K562 (cell line): ENCODE data around the gene TMEM41B. TPM values are rescaled to one million over a fixed set of nuclear protein-coding genes. Genes with fewer than 3 reads are reported as not detected.

Experiments used
- CTCF ChIP-seq, 3 experiments: IDR thresholded peaks in 2 of 3; conservative IDR thresholded peaks in 1 of 3; 2 replicates each; pipeline ENCODE4 v1.5.1; 2011 to 2012; ENCODE audit warnings: low read length in 3 of 3, mild to moderate bottlenecking in 3 of 3, control low read depth in 2 of 3, improper control_type of control experiment in 1 of 3, inconsistent platforms in 1 of 3, low read depth in 1 of 3, mixed read lengths in 1 of 3, moderate library complexity in 1 of 3; ENCODE audit not compliant: insufficient read depth in 2 of 3
- MAZ ChIP-seq, 2 experiments: fragments of 450-650 bp in 1 of 2; sonication (generic) in 1 of 2; formaldehyde crosslinking; IDR thresholded peaks in 1 of 2; conservative IDR thresholded peaks in 1 of 2; 2 replicates each; pipeline versions ENCODE4 v1.4.0 to v1.5.0; 2020; ENCODE audit warnings: mild to moderate bottlenecking in 1 of 2, missing genetic modification reagents in 1 of 2
- SRSF3 ChIP-seq: fragments of 200-400 bp; formaldehyde crosslinking; IDR thresholded peaks from 2 replicates; pipeline ENCODE4 v1.6.1; 2016; ENCODE audit warnings: mild to moderate bottlenecking, low read length, moderate library complexity; ENCODE audit not compliant: insufficient read depth
- TBP ChIP-seq: optimal IDR thresholded peaks from 2 replicates; pipeline ENCODE3; 2011; ENCODE audit warnings: low read depth, low read length, improper control_type of control experiment
- TCF7L2 ChIP-seq: fragments of 150-350 bp; IDR thresholded peaks from 2 replicates; pipeline ENCODE4 v1.6.1; 2016; ENCODE audit warnings: low read depth, mild to moderate bottlenecking, low read length, moderate library complexity
- ZNF318 ChIP-seq, 2 experiments: fragments of 450-650 bp; IDR thresholded peaks; 2 replicates each; pipeline ENCODE4 v1.6.1; 2016; ENCODE audit warnings: mild to moderate bottlenecking in 2 of 2, borderline replicate concordance in 1 of 2, low read depth in 1 of 2, moderate library complexity in 1 of 2
- polyA plus RNA-seq, 8 experiments: library from polyadenylated mRNA; depleted of rRNA in 4 of 8; stranded (reverse) in 5 of 8; unstranded in 3 of 8; fragments of >200 nt; fragmentation: Nextera tagmentation in 2 of 8; fragmentation: Illumina TruSeq in 1 of 8; extraction: Ambion mirVana in 2 of 8; extraction: Trizol in 1 of 8; gene quantifications; 2 replicates each; pipeline versions ENCODE4 v1.2.1 to v1.2.3, GENCODE V29; 2011 to 2014; ENCODE audit warnings: inconsistent platforms in 1 of 8, missing spikeins in 1 of 8
- total RNA-seq, 7 experiments: library from RNA; depleted of rRNA in 6 of 7; stranded (reverse); fragments of >200 nt in 6 of 7; fragmentation: Illumina TruSeq in 2 of 7; extraction: Trizol in 2 of 7; gene quantifications; 2 replicates each; pipeline versions ENCODE4 v1.2.1 to v1.2.3, GENCODE V29; 2011 to 2021; ENCODE audit warnings: low replicate concordance in 1 of 7
- TF ChIP-seq, protein P1 (sequence below): fragments of 450-650 bp; IDR thresholded peaks from 2 replicates; pipeline ENCODE4 v1.6.1; 2017; ENCODE audit warnings: antibody characterized with exemption, mild to moderate bottlenecking
- TF ChIP-seq, protein P2 (sequence below), 2 experiments: fragments of 450-650 bp; conservative IDR thresholded peaks; 2 replicates each; pipeline ENCODE4 v1.6.1; 2017; ENCODE audit warnings: mild to moderate bottlenecking in 2 of 2, moderate library complexity in 2 of 2

The TMEM41B gene
- total and polyA plus RNA-seq, 9 of the 15 experiments (the other 6 are each of a cell fraction or from before 2014, with no cell fraction given) = 17.1 to 89.6 (median 48.7) TPM

GRCh38 chr11:9362393-9362863 lies 48.0 kb upstream of the TMEM41B start (continued):
- TF ChIP-seq, protein P1, sequence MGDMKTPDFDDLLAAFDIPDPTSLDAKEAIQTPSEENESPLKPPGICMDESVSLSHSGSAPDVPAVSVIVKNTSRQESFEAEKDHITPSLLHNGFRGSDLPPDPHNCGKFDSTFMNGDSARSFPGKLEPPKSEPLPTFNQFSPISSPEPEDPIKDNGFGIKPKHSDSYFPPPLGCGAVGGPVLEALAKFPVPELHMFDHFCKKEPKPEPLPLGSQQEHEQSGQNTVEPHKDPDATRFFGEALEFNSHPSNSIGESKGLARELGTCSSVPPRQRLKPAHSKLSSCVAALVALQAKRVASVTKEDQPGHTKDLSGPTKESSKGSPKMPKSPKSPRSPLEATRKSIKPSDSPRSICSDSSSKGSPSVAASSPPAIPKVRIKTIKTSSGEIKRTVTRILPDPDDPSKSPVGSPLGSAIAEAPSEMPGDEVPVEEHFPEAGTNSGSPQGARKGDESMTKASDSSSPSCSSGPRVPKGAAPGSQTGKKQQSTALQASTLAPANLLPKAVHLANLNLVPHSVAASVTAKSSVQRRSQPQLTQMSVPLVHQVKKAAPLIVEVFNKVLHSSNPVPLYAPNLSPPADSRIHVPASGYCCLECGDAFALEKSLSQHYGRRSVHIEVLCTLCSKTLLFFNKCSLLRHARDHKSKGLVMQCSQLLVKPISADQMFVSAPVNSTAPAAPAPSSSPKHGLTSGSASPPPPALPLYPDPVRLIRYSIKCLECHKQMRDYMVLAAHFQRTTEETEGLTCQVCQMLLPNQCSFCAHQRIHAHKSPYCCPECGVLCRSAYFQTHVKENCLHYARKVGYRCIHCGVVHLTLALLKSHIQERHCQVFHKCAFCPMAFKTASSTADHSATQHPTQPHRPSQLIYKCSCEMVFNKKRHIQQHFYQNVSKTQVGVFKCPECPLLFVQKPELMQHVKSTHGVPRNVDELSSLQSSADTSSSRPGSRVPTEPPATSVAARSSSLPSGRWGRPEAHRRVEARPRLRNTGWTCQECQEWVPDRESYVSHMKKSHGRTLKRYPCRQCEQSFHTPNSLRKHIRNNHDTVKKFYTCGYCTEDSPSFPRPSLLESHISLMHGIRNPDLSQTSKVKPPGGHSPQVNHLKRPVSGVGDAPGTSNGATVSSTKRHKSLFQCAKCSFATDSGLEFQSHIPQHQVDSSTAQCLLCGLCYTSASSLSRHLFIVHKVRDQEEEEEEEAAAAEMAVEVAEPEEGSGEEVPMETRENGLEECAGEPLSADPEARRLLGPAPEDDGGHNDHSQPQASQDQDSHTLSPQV = peak; percentile 76
- TF ChIP-seq MAZ (CRISPR knock-in tag; conservative IDR thresholded peaks at IDR 0.05 in 1 of 2, IDR thresholded peaks at IDR 0.05 in 1 of 2) (no peak), ZNF318 (IDR thresholded peaks at IDR 0.05; ENCODE audit: borderline replicate concordance in 1 of 2, low read depth in 1 of 2) (no peak), TCF7L2 (no peak), SRSF3 (no peak), CTCF (IDR thresholded peaks at IDR 0.05 in 2 of 3, conservative IDR thresholded peaks at IDR 0.05 in 1 of 3; ENCODE audit: insufficient read depth in 2 of 3, low read depth in 1 of 3, low read length in 3 of 3) (peak in 1 of 3 experiments; percentile 8; a peak in 1 of 6 replicates), TBP (no peak)
- TF ChIP-seq, protein P2, sequence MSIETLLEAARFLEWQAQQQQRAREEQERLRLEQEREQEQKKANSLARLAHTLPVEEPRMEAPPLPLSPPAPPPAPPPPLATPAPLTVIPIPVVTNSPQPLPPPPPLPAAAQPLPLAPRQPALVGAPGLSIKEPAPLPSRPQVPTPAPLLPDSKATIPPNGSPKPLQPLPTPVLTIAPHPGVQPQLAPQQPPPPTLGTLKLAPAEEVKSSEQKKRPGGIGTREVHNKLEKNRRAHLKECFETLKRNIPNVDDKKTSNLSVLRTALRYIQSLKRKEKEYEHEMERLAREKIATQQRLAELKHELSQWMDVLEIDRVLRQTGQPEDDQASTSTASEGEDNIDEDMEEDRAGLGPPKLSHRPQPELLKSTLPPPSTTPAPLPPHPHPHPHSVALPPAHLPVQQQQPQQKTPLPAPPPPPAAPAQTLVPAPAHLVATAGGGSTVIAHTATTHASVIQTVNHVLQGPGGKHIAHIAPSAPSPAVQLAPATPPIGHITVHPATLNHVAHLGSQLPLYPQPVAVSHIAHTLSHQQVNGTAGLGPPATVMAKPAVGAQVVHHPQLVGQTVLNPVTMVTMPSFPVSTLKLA (conservative IDR thresholded peaks at IDR 0.05) = no peak
